ENCODE measurements around the gene CDK13.

DNA sequence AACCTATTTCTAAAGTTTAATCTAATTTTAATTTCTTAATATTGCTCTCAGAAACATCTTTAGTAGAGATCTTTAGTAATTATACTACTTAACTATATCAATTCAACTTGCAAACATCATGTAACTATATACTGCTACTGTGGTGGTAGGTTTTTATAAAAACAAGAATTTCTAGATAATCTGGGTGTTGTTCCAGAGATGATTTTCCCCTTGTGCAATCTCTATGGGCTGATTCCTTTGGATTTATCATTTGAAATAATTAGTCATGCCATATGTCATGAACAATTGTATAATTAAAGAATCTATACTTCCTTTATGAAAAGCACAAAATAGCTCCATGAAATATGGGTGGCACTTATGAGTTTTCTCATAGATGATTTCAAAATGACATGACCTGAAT is 23.9 kb upstream of the CDK13 start:
- TF ChIP-seq, protein P1, sequence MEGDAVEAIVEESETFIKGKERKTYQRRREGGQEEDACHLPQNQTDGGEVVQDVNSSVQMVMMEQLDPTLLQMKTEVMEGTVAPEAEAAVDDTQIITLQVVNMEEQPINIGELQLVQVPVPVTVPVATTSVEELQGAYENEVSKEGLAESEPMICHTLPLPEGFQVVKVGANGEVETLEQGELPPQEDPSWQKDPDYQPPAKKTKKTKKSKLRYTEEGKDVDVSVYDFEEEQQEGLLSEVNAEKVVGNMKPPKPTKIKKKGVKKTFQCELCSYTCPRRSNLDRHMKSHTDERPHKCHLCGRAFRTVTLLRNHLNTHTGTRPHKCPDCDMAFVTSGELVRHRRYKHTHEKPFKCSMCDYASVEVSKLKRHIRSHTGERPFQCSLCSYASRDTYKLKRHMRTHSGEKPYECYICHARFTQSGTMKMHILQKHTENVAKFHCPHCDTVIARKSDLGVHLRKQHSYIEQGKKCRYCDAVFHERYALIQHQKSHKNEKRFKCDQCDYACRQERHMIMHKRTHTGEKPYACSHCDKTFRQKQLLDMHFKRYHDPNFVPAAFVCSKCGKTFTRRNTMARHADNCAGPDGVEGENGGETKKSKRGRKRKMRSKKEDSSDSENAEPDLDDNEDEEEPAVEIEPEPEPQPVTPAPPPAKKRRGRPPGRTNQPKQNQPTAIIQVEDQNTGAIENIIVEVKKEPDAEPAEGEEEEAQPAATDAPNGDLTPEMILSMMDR (IDR thresholded peaks at IDR 0.05; ENCODE audit: low read depth, low read length) = no peak
- TF ChIP-seq EZH2phosphoT487 (IDR thresholded peaks at IDR 0.05; ENCODE audit: low read depth) = no peak

Measured in OCI-LY3 (cell line).